ENCODE measurements around the gene BAZ2B. TPM values are rescaled to one million over a fixed set of nuclear protein-coding genes. Genes with fewer than 3 reads are reported as not detected.

The BAZ2B gene
- polyA plus RNA-seq, 1 donor from 2014 or later, result 150 TPM

DNA sequence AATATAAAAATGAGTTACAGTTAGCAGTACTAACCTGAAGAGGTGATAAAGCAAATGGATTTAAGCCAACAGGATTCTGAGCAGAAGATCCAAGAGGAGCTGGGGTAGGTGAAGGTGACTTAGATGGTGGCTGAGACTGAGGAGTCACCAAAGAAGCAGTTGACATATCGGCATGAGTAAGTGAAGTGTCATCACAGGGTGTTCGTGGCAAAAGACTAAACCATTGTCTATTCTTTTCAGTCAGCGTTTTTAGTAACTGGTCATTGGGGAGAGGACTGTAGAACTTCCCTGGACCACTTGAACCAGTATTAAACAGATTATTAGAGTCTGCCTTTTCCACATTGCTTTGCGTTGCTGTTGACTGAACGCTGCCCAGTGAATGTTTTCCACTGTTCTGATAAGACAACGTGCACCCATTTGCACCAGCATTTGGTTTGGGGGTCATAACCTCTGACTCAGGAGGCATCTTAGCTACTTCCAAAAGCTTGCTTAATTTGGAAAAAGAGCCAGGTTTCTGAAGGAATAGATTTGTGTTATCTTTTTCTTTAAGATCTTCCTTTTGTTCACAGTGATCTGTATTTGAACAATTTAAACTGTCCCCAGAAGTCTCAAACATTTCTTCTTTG lies 266.6 kb downstream of the BAZ2B start:
- peaks cover 13% of the 10 kb centered on the region for H3K36me3 ChIP-seq (ENCODE audit: insufficient read depth, low read length)
- no peaks in the 10 kb centered on the region for H3F3A ChIP-seq (ENCODE audit: insufficient read depth, low read length, poor library complexity, severe bottlenecking)
- no peak overlapping the region for H3K9ac ChIP-seq (ENCODE audit: low read length)
- no peaks in the 10 kb centered on the region for H3K9me3 ChIP-seq (ENCODE audit: low read length)
- H3K27ac ChIP-seq (ENCODE audit: low read length), result no peak overlapping the region
- no peaks in the 10 kb centered on the region for H3K9me2 ChIP-seq (ENCODE audit: insufficient read depth, low read length)
- H3K4me3 ChIP-seq (ENCODE audit: low read length), result no peak overlapping the region
- H3K27me3 ChIP-seq (ENCODE audit: insufficient read depth, low read depth, low read length), result no peaks in the 10 kb centered on the region
- H4K20me1 ChIP-seq (ENCODE audit: insufficient read depth), result no peaks in the 10 kb centered on the region
- no peaks in the 10 kb centered on the region for H3K79me2 ChIP-seq (replicated peaks; ENCODE audit: insufficient read depth, low read length)
- TF ChIP-seq TAF1 (IDR thresholded peaks at IDR 0.05; ENCODE audit: low read depth), result no peak
- no peak for TF ChIP-seq RAD21 (conservative IDR thresholded peaks at IDR 0.05)
- no peak for TF ChIP-seq EP300 (conservative IDR thresholded peaks at IDR 0.05; ENCODE audit: poor library complexity, severe bottlenecking)
- TF ChIP-seq SMC3 (conservative IDR thresholded peaks at IDR 0.05; ENCODE audit: poor library complexity), result no peak
- TF ChIP-seq REST (IDR thresholded peaks at IDR 0.05; ENCODE audit: borderline replicate concordance), result no peak
- TF ChIP-seq, protein P1, sequence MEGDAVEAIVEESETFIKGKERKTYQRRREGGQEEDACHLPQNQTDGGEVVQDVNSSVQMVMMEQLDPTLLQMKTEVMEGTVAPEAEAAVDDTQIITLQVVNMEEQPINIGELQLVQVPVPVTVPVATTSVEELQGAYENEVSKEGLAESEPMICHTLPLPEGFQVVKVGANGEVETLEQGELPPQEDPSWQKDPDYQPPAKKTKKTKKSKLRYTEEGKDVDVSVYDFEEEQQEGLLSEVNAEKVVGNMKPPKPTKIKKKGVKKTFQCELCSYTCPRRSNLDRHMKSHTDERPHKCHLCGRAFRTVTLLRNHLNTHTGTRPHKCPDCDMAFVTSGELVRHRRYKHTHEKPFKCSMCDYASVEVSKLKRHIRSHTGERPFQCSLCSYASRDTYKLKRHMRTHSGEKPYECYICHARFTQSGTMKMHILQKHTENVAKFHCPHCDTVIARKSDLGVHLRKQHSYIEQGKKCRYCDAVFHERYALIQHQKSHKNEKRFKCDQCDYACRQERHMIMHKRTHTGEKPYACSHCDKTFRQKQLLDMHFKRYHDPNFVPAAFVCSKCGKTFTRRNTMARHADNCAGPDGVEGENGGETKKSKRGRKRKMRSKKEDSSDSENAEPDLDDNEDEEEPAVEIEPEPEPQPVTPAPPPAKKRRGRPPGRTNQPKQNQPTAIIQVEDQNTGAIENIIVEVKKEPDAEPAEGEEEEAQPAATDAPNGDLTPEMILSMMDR (IDR thresholded peaks at IDR 0.05; ENCODE audit: poor library complexity, severe bottlenecking), result no peak
- TF ChIP-seq MXI1 (conservative IDR thresholded peaks at IDR 0.05; ENCODE audit: poor library complexity, severe bottlenecking), result no peak
- TF ChIP-seq EZH2 (IDR thresholded peaks at IDR 0.05; ENCODE audit: borderline replicate concordance, insufficient read depth, low read length, poor library complexity, severe bottlenecking), result no peak
- no peak for TF ChIP-seq POLR2AphosphoS5 (IDR thresholded peaks at IDR 0.05)
- H2AFZ ChIP-seq (ENCODE audit: low read depth, low read length), result no peak overlapping the region
- H3K4me2 ChIP-seq (ENCODE audit: low read length), result no peak overlapping the region

- H3K79me2 ChIP-seq (replicated peaks; ENCODE audit: insufficient read depth, low read length), result no peaks in the 10 kb centered on the region
- no peaks in the 10 kb centered on the region for H3K27me3 ChIP-seq (ENCODE audit: insufficient read depth, low read depth, low read length)
- H2AFZ ChIP-seq (ENCODE audit: low read depth, low read length), result no peak overlapping the region
- H3F3A ChIP-seq (ENCODE audit: insufficient read depth, low read length, poor library complexity, severe bottlenecking), result no peaks in the 10 kb centered on the region
- no peak overlapping the region for H3K4me2 ChIP-seq (ENCODE audit: low read length)
- no peaks in the 10 kb centered on the region for H3K9me3 ChIP-seq (ENCODE audit: low read length)
- no peak overlapping the region for H3K9ac ChIP-seq (ENCODE audit: low read length)
- no peak overlapping the region for H3K4me3 ChIP-seq (ENCODE audit: low read length)
- TF ChIP-seq POLR2AphosphoS5 (IDR thresholded peaks at IDR 0.05) (no peak), SMC3 (conservative IDR thresholded peaks at IDR 0.05; ENCODE audit: poor library complexity) (no peak), RAD21 (conservative IDR thresholded peaks at IDR 0.05) (no peak), EP300 (conservative IDR thresholded peaks at IDR 0.05; ENCODE audit: poor library complexity, severe bottlenecking) (no peak), TAF1 (IDR thresholded peaks at IDR 0.05; ENCODE audit: low read depth) (no peak), REST (IDR thresholded peaks at IDR 0.05; ENCODE audit: borderline replicate concordance) (no peak), MXI1 (conservative IDR thresholded peaks at IDR 0.05; ENCODE audit: poor library complexity, severe bottlenecking) (no peak)
- TF ChIP-seq, protein P1 (IDR thresholded peaks at IDR 0.05; ENCODE audit: poor library complexity, severe bottlenecking), result no peak
- peaks cover 10% of the 10 kb centered on the region for H3K36me3 ChIP-seq (ENCODE audit: insufficient read depth, low read length)
- no peak overlapping the region for H3K27ac ChIP-seq (ENCODE audit: low read length)
- no peaks in the 10 kb centered on the region for H3K9me2 ChIP-seq (ENCODE audit: insufficient read depth, low read length)
- H4K20me1 ChIP-seq (ENCODE audit: insufficient read depth), result no peaks in the 10 kb centered on the region
Observed at GRCh38 chr2:159326569-159327255, 289.6 kb downstream of the BAZ2B start.
